Measurements from ENCODE around the gene NBL1. TPM values are rescaled to one million over a fixed set of nuclear protein-coding genes. Genes with fewer than 3 reads are reported as not detected.

The NBL1 gene
- total and polyA plus RNA-seq, 10 of the 15 experiments (the other 5 are each of a cell fraction or from before 2014, with no cell fraction given): 0.13 to 2.4 (median 0.81) TPM; not detected in 1

DNA sequence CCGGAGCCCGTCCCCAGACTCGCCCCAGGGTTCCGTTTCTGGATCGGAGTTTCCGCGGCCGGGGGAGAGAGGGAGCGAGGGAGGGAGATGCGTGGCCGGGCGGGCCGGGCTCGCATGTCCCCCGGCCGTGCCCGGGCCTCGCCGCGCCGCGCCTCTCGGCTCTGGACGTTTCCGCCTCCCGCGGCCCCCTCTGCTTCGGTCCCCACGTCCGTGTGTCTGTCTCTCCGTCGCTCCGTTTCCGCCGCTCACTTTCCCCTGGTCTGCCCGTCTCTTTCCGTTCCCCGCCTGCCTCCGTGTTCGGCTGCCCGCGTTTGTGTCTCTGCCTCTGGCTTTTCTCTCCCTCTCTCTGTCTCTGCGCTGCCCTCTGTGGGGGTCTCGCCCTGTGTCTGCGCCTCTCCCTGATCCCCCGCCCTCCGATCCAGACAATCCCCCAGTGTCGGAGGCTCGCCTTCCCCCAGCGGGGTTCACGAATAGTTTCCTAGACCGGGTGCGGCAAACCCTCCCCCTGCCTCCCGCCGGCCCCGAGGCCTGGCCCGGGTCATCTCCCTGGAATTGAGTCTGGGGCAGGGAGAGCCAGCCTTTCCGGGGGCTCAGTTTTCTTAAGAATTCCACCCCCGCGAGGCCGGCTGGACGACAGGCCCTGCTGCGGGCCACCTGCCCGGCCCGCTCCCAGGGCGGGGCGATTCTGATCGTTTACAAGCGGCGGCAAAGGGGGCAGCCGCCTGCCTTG lies 735 bp downstream of the NBL1 start (continued):
- TF ChIP-seq PKNOX1 (IDR thresholded peaks at IDR 0.05): 0 out of 2 replicates have a peak, but pooled peaks have one; percentile 8
- TF ChIP-seq BRCA1 (IDR thresholded peaks at IDR 0.05; ENCODE audit: low read depth, low read length): no peak
- peak; percentile 61; the same call in 1 of the 2 replicates for TF ChIP-seq GABPA (IDR thresholded peaks at IDR 0.05; ENCODE audit: low read depth)
- TF ChIP-seq LARP7 (IDR thresholded peaks at IDR 0.05): 0 out of 2 replicates have a peak, but pooled peaks have one; percentile 59
- TF ChIP-seq ZBTB40 (IDR thresholded peaks at IDR 0.05; ENCODE audit: borderline replicate concordance): peak; percentile 21; the same call in 1 of the 2 replicates
- no peak for TF ChIP-seq PRDM15 (CRISPR knock-in tag; IDR thresholded peaks at IDR 0.05)
- no peak for TF ChIP-seq ZNF274 (IDR thresholded peaks at IDR 0.05; ENCODE audit: insufficient read depth, insufficient read length)
- no peak for TF ChIP-seq JUNB (IDR thresholded peaks at IDR 0.05)
- no peak for TF ChIP-seq STAT3 (IDR thresholded peaks at IDR 0.05; ENCODE audit: low read depth, low read length)
- TF ChIP-seq RAD51 (IDR thresholded peaks at IDR 0.05): no peak
- TF ChIP-seq, protein P1, sequence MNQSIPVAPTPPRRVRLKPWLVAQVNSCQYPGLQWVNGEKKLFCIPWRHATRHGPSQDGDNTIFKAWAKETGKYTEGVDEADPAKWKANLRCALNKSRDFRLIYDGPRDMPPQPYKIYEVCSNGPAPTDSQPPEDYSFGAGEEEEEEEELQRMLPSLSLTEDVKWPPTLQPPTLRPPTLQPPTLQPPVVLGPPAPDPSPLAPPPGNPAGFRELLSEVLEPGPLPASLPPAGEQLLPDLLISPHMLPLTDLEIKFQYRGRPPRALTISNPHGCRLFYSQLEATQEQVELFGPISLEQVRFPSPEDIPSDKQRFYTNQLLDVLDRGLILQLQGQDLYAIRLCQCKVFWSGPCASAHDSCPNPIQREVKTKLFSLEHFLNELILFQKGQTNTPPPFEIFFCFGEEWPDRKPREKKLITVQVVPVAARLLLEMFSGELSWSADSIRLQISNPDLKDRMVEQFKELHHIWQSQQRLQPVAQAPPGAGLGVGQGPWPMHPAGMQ (IDR thresholded peaks at IDR 0.05; ENCODE audit: borderline replicate concordance): no peak
- TF ChIP-seq E2F4 (IDR thresholded peaks at IDR 0.05; ENCODE audit: low read depth, low read length): no peak
- TF ChIP-seq, protein P2, sequence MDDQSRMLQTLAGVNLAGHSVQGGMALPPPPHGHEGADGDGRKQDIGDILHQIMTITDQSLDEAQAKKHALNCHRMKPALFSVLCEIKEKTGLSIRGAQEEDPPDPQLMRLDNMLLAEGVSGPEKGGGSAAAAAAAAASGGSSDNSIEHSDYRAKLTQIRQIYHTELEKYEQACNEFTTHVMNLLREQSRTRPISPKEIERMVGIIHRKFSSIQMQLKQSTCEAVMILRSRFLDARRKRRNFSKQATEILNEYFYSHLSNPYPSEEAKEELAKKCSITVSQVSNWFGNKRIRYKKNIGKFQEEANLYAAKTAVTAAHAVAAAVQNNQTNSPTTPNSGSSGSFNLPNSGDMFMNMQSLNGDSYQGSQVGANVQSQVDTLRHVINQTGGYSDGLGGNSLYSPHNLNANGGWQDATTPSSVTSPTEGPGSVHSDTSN (IDR thresholded peaks at IDR 0.05; ENCODE audit: insufficient replicate concordance, low read depth, low read length): no peak
- TF ChIP-seq SUZ12 (IDR thresholded peaks at IDR 0.05; ENCODE audit: unreplicated experiment): peak; percentile 55
- 0 out of 2 replicates have a peak, but pooled peaks have one; percentile 27 for TF ChIP-seq GATAD2B (conservative IDR thresholded peaks at IDR 0.05; ENCODE audit: low read depth)
- no peak for TF ChIP-seq NR2C2 (IDR thresholded peaks at IDR 0.05; ENCODE audit: borderline replicate concordance, control insufficient read depth, insufficient read length, low read depth)

Data from GM12878 (cell line).